SU-DHL-6 (cell line): ENCODE data around the gene THEM5.

Experiments
- H2AFZ ChIP-seq: fragments of 200-600 bp; sonication (generic); 2 replicates; pipeline ENCODE4 v1.6.1; 2014; ENCODE audit warnings: low read depth, mild to moderate bottlenecking, moderate library complexity, mixed read lengths, antibody characterized with exemption, low read length; ENCODE audit not compliant: severe bottlenecking
- H3F3A ChIP-seq: fragments of 200-600 bp; shearing (Covaris generic); 2 replicates; pipeline ENCODE4 v1.6.0; 2016; ENCODE audit warnings: antibody characterized with exemption, mild to moderate bottlenecking; ENCODE audit not compliant: insufficient read depth
- H3K27ac ChIP-seq: fragments of 200-600 bp; sonication (generic); 2 replicates; pipeline ENCODE4 v1.5.1; 2016; ENCODE audit warnings: low read depth, mild to moderate bottlenecking, low read length, moderate library complexity, mixed read lengths
- H3K27me3 ChIP-seq: fragments of 200-600 bp; sonication (generic), shearing (Covaris generic); 2 replicates; pipeline ENCODE4 v1.6.0; 2014; ENCODE audit warnings: mild to moderate bottlenecking, low read length
- H3K36me3 ChIP-seq: fragments of 200-600 bp; sonication (generic); 2 replicates; pipeline ENCODE4 v1.6.1; 2014; ENCODE audit warnings: mild to moderate bottlenecking, low read length, mixed read lengths
- H3K4me2 ChIP-seq: fragments of 300-600, 200-600 bp; shearing (Covaris generic), sonication (generic); 2 replicates; pipeline ENCODE4 v1.6.0; 2014; ENCODE audit warnings: low read length, low read depth, mild to moderate bottlenecking; ENCODE audit not compliant: poor library complexity, severe bottlenecking
- H3K4me3 ChIP-seq: fragments of 200-600 bp; sonication (generic); 2 replicates; pipeline ENCODE4 v1.5.1; 2014; ENCODE audit warnings: antibody characterized with exemption, low read length, mild to moderate bottlenecking, mixed read lengths; ENCODE audit not compliant: insufficient read depth, poor library complexity, severe bottlenecking
- H3K79me2 ChIP-seq: fragments of 200-600 bp; sonication (generic); 2 replicates; pipeline ENCODE4 v1.6.1; 2014; ENCODE audit warnings: mild to moderate bottlenecking, low read length, moderate library complexity; ENCODE audit not compliant: insufficient read depth
- H3K9ac ChIP-seq: fragments of 200-600 bp; sonication (generic); 2 replicates; pipeline ENCODE4 v1.7.0; 2014; ENCODE audit warnings: mild to moderate bottlenecking, low read length
- H3K9me2 ChIP-seq: fragments of 200-600 bp; sonication (generic); replicated peaks from 2 replicates; pipeline ENCODE4 v1.6.1; 2014; ENCODE audit warnings: low read length; ENCODE audit not compliant: insufficient read depth
- H3K9me3 ChIP-seq: fragments of 200-600 bp; sonication (generic); 2 replicates; pipeline ENCODE4 v1.6.1; 2014; ENCODE audit warnings: low read length, mixed read lengths; ENCODE audit not compliant: insufficient read depth
- H4K20me1 ChIP-seq: fragments of 200-600 bp; sonication (generic); 2 replicates; pipeline ENCODE4 v1.6.1; 2014; ENCODE audit warnings: low read depth, mild to moderate bottlenecking, antibody characterized with exemption, low read length, moderate library complexity, mixed read lengths
- EZH2phosphoT487 ChIP-seq: fragments of 200-600 bp; sonication (generic), shearing (Covaris generic); conservative IDR thresholded peaks from 2 replicates; pipeline ENCODE4 v1.6.1; 2018; ENCODE audit warnings: mild to moderate bottlenecking, antibody characterized with exemption, low read length, moderate library complexity, mixed read lengths
- TF ChIP-seq, protein P1 (sequence below): fragments of 200-600 bp; sonication (generic); IDR thresholded peaks from one replicate; pipeline ENCODE4 v1.5.1; 2017; ENCODE audit warnings: antibody characterized with exemption, mild to moderate bottlenecking, low read length, moderate library complexity; ENCODE audit not compliant: insufficient read depth, poor library complexity, severe bottlenecking

THEM5 gene

DNA sequence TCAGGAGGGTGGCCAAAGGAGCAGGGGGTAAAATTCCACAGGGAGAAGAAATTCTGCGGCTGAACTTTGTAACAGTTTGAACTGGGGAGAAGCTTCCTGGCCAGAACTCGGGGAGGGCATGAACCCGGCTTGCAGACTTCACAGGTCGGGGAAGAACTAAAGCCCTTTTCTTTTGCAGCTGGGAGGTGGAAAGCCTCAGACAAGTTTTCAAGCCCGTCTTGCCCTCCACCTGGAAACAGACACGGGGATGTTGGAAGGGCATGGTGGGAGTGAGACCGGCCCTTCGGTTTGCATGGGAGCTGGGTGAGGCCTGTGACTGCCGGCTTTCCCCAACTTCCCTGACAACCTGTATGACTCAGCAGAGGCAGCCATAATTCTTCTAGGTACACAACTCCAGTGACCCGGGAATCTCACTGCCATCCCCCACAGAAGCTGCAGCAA lies 44.5 kb upstream of the THEM5 start:
- Histone ChIP-seq H3K27me3 (no peaks in the 10 kb centered on the region), H3K79me2 (peaks cover 35% of the 10 kb centered on the region; the same call in 1 of the 2 replicates), H2AFZ (no peak overlapping the region), H3K9me3 (no peaks in the 10 kb centered on the region), H3K27ac (no peak overlapping the region), H3K9ac (no peak overlapping the region), H3K4me2 (no peak overlapping the region), H4K20me1 (no peaks in the 10 kb centered on the region), H3K4me3 (no peak overlapping the region), H3K9me2 (no peaks in the 10 kb centered on the region), H3F3A (no peaks in the 10 kb centered on the region; the same call in 1 of the 2 replicates), H3K36me3 (peaks cover 7% of the 10 kb centered on the region; the same call in 1 of the 2 replicates)
- TF ChIP-seq, protein P1, sequence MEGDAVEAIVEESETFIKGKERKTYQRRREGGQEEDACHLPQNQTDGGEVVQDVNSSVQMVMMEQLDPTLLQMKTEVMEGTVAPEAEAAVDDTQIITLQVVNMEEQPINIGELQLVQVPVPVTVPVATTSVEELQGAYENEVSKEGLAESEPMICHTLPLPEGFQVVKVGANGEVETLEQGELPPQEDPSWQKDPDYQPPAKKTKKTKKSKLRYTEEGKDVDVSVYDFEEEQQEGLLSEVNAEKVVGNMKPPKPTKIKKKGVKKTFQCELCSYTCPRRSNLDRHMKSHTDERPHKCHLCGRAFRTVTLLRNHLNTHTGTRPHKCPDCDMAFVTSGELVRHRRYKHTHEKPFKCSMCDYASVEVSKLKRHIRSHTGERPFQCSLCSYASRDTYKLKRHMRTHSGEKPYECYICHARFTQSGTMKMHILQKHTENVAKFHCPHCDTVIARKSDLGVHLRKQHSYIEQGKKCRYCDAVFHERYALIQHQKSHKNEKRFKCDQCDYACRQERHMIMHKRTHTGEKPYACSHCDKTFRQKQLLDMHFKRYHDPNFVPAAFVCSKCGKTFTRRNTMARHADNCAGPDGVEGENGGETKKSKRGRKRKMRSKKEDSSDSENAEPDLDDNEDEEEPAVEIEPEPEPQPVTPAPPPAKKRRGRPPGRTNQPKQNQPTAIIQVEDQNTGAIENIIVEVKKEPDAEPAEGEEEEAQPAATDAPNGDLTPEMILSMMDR: no peak
- no peak for TF ChIP-seq EZH2phosphoT487

DNA sequence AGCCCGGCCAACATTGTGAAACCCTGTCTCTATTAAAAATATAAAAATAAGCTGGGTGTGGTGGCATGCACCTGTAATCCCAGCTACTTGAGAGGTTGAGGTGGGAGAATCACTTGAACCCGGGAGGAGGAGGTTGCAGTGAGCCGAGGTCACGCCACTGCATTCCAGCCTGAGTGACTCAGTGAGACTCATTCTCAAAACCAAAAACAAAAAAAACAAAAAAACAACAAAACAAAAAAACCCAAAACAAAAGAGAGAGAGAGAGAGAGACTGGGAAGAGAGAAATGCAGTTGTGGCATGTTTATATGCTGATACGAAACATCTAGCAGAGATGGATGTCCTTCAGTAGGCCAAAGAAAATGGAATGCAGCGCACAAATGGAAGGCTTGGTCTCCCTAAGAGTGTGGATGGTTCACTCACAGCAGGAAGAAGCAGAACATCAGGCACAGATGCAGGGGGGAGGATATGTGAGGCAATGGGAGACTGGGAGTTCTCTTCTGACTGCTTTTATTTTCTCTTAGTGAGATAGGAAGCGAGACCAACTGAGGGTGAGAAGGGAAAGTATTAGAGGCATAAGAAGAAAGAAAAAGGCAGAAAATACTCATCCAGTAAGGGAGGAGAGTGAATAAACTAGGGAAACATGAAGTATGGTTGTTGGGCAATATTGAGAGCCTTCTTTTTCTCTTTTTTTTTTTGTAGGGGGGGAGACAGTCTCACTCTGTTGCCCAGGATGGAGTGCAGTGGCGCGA lies 39.8 kb upstream of the THEM5 start:
- no peak overlapping the region for H3K4me3 ChIP-seq
- no peak overlapping the region for H3K27ac ChIP-seq
- 0 out of 2 replicates have a peak, but pooled peaks cover 4% of the 10 kb centered on the region for H3K79me2 ChIP-seq
- no peaks in the 10 kb centered on the region for H3K9me2 ChIP-seq
- H2AFZ ChIP-seq: no peak overlapping the region
- H3K4me2 ChIP-seq: no peak overlapping the region
- H3F3A ChIP-seq: no peaks in the 10 kb centered on the region
- TF ChIP-seq EZH2phosphoT487: no peak
- TF ChIP-seq, protein P1: no peak
- no peaks in the 10 kb centered on the region for H3K9me3 ChIP-seq
- no peaks in the 10 kb centered on the region for H3K27me3 ChIP-seq
- H3K36me3 ChIP-seq: peaks cover 7% of the 10 kb centered on the region; the same call in 1 of the 2 replicates
- no peak overlapping the region for H3K9ac ChIP-seq
- H4K20me1 ChIP-seq: no peaks in the 10 kb centered on the region

DNA sequence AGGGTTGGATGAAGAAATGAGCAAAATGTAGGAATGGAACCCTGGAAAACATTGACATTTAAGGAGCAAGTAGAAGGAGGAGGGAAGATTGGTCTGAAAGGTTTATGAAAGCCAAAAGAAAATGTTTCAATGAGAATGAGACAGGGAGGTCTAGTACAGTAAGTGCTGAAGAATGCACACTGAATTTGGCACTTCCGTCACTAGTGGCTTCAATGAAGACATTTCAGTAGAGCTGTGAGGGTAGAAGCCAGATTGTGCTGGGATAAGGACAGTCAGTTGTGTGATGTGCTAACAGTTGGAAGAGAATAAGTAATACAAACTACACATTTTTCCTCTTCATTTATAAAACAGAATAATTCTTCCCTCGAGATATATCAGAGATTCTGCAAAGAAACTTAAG lies 38.7 kb upstream of the THEM5 start:
- no peaks in the 10 kb centered on the region for H3K9me2 ChIP-seq
- H3K9me3 ChIP-seq: no peaks in the 10 kb centered on the region
- no peak for TF ChIP-seq EZH2phosphoT487
- TF ChIP-seq, protein P1: no peak
- no peak overlapping the region for H3K4me3 ChIP-seq
- no peaks in the 10 kb centered on the region for H3K27me3 ChIP-seq
- peaks cover 10% of the 10 kb centered on the region; the same call in 1 of the 2 replicates for H3K36me3 ChIP-seq
- H2AFZ ChIP-seq: no peak overlapping the region
- no peak overlapping the region for H3K4me2 ChIP-seq
- no peak overlapping the region for H3K9ac ChIP-seq
- H3K79me2 ChIP-seq: no peaks in the 10 kb centered on the region
- no peaks in the 10 kb centered on the region for H3F3A ChIP-seq
- H4K20me1 ChIP-seq: no peaks in the 10 kb centered on the region
- H3K27ac ChIP-seq: no peak overlapping the region
